ENCODE data around the gene CA5A.
"Not testable (repeated sequence)": the region's sequence is repeated elsewhere in the genome, so short reads cannot be mapped to it uniquely, and the experiment has no call there.

Gene CA5A

DNA sequence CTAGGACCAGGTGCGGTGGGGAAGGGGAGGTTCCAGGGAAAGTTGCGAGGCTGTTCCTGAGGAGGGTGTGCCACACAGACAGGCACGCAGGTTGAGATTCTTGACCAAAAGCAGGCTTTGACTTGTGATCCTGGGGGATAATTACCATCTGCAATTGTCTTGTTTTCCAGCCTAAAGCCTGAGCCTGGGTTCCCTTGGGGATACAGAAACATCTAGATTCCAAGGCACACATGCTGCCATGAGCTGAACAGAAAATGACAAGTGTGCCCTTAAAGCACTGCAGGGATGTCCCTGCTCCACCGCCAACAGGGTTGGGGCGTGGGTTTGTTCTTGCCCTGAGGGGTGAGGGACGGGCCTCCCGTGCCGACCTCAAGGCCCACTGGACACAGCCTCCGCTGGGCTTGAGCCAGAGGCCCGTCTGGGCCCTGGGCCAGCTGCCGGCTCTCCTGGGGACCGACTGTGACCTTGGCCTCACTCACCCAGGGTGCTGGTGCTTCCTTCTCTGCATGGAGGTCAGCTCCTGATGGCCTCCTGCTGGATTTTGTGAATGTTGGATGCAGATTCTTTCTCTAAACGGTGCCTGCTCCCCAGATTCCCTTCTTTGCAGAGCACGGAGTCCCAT lies 14.0 kb downstream of the CA5A start:
- DNase-seq, result no peak

DNA sequence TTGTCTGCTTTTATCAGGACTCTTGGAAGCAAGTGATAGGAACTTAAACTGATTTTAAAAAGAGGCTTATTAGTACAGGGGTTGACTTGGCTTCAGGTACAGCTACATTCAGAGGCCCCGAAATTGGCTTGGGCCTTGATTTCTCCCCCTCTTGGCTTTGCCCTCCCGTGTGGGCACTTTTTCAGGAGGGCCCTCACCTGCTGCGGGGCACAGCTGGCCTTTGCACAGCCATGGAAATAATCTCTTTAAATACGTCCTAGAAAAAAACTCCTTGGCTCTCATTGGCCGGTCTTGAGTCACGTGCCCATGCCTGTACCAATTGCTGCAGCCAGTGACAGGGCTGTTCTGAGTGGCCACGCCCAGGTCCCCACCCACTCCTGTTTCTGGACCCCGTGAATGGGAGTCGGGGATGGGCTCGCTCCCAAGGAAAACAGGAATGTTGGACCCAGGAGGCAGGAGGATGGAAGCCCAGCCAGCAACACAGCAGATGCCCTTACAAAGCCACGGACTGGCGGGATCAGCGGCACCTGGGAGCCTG lies 15.0 kb downstream of the CA5A start:
- DNase-seq, result no peak

DNA sequence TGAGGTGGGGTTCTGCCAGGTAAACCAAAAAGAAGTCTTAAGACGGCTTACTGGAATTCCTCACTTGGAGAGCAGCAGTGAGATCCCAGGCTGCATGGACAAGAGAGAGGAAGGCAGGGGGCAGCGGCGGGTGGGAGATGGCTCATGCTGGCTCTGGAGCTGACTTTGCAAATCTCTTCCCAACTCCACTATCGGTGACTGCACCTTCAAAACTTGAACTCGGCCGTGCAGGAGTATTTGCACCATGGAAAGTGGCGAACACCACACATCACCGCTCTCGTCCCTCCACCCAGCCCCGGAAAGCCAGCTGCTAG lies 16.7 kb downstream of the CA5A start:
- DNase-seq, result no peak

DNA sequence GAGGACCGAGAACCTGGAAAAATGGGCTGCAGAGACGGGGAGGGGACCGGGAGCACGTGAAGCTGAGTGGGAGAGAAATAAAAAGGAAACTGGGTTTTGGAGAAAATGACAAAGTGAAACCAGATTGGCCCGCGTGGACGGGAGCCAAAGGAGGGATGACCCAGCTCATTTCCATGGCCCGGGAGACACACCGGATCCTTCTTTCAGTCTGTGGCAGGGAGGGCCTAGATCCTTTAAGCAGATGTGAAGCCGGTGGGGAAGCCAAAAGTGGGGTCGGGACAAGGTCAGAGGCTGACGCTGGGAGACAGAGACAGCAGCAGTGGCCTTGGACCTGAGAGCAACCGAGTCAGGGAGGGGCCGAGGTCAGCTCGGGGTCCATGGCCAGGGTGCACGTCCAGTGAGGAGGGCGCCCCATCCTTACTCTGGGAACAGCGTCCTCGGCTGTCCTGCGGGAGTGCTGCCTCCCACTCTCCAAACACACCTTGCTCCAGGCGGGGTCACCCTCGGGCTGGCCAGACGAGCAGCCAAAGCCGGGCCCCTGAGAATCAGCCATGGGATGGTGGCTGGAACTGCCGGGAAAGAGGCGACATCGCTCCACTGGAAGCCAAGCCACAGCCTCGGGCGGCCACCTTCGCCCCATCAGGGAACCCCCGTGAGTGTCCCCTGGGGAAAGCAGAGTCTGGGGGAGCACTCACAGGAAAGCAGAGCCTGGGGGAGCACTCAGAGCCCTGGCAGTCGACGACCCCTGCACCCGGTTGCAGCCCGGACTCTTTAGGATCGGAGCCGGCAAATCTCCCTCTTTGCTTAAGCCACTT lies 17.3 kb downstream of the CA5A start:
- no peak for DNase-seq

DNA sequence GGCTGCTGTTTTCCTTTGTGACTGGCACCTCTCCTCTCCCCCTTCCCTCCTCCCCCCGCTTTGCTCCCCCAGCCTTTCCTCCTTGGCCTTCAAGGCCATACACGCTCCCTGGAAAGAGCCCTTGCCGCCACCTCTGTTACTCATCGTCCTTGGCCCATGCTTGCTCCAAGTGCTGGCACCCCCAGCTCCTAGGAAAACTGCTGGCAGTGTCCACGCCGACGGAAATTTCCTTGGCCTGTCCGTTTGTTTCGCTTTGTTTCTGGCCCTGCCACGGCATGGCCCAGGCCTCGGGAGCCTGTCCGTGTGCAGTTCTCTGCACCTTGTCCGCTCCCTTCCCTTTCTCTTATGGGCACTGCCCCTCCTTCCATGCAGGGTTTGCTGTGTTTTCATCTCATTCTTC lies 18.0 kb downstream of the CA5A start:
- DNase-seq, result no peak

DNA sequence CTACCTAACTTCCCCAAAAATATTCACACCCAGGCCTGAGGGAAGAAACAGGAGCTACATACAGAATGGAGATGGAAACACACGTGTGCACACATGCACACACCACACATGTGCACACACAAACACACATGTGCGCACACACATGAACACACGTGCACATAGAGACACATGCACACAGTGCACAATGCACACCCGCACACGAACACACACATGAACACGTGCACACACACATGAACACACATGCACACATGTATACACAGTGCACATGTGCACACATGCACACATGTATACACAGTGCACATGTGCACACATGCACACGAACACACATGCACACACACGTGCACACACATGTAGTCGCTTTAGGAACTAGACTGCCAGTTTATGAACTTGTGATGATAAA lies 18.8 kb downstream of the CA5A start:
- DNase-seq, result no peak

DNA sequence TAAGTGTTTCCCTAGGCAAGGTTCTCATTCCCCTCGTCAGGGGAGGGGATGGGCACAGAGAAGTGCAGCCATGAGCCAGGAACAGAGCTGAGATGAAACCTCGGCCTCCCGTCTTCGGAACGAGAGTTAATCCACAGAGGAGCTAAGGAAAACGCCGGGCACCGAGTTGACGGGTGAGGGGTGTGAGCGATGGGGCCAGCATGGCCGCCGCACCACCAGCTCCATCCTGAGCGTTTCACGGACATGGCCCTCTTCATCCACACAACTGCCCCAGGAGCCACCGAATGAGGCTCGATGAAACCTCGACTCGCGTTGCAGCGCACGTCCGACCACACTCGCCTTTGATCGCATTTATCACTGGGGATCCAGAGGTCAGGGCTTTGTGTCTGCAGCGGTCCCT lies 21.5 kb downstream of the CA5A start:
- DNase-seq, result no peak

DNA sequence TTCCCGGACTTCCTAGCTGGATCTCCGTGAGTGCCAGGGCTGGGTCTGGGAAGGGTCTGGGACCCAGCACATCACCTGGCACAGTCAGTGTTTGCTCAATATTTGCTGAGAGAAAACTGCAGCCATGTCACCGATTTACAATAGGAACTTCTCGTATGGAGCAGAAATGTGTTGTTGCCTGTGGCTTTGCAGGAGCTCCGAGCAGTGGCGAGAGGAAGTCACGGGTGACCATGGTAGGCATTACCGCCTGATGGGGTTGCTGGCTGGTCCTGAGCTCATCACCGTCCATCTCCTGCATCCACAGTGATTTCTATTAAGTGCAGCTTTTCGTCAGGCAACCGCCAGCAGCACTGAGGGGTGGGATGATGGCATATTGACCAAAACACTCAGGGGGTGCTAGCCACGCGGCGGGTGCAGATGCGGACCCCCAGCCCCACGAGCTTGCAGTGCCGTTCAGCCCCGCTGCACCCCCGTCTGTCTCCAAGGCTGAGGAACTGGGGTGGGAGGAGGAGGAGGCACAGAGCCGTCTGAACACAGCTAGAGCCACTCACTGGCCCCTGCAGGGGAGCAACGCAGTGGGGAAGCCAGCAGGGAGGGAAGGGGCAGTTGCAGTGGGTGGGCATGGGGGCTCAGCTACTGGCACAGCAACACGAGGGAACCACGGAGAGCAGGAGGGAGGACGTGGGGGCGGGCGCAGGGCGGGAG lies 22.2 kb downstream of the CA5A start:
- DNase-seq, result not testable (repeated sequence)

DNA sequence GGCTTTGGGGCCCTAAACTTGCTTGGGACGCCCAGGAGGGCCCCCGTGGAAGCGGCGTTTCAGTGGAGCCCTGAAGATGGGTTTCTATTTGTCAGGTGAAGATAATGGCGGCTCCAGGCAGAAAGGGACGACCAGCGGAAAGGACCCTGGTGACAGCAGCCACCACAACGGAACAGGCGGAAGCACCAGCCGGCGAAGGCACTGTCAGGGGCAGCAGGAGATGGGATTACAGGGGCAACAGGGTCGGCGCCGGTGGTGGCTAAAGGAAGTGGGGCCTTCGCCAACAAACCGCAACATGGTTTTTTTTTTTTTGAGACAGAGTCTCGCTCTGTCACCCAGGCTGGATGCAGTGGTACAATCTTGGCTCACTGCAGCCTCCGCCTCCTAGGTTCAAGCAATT lies 23.6 kb downstream of the CA5A start:
- DNase-seq, result not testable (repeated sequence)

DNA sequence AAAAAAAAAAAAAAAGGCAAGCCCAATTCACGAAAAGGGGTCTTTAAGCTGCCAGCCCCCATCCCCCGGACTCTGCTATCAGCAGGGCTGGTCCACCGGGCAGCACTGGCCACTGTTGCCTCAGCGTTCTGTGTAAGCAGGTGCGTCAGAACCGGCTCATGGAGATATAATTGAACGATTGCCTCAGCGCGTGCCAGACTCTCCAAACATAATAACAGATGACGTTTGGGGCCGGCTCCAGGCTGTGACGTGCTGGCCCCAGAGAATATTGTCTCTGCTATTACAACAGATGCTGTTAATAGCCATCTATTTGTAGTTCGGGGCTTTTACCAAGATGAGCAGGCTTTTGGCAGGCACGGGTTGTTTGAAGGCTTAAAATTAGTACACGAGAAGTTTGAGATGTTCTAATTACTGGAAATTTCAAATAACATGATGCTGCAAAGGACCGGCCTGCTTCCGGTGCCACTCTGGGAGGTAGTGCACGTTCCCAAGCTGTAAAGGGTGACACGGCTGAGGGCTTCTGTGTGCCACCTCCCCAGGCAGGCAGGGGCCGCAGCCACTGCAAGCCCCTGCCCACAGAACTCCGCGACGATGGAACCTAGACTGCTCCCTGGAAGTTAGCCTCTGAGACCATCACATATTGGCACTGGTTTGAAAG lies 25.1 kb downstream of the CA5A start:
- DNase-seq, result not testable (repeated sequence)

DNA sequence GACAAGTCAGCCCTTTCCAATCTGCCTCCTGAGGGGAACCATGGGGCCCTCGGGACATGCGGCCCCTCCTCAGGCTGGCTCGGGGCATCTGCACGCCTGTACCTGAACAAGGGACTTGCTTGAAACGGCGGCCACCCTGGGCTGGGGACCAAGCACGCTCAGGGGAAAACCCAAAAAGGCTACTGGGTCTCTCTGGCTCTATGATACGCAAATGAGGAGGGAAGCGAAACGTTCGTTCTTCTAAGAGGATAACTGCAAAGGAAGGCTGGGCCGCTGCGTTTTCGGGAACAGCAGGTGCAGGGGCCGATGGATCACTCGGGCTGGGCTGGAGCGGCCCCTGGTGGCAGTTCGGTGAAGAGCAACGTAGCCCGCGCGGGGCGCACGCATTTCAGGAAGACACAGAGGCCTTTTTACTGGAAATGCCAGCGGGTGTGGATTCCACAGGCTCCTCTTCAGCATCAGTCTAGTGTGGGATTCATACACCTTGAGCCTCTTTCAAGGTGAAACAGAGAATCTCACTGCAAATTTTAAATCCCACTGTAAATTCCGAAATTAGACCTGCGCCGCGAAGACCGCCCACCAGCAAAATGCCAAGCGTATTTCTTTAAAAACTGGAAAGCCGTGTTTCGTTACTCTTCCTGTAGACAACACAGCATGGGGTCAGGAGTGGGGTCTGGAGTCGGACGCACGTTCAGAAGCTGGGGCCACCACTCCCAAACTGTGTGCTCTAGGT lies 27.0 kb downstream of the CA5A start:
- peak; percentile 88 for DNase-seq

DNA sequence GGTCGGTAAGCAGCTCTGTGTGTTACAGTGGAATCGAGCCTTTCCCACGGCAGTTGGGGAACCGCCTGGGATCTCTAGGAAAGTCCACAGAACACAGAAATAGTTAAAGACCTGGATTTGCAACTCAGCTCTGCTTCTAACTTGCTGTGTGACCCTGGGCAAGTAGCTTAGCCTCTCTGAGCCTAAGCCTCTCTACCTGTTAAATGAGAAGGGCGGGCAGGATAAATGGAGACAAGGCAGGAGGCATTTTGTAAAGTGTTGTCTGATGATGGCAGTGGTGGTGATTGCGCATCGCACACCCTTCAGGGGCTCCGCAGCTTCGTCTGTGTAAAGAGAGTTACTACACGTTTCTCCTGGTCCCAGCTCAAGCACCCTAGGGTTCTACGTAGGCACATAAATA lies 28.2 kb downstream of the CA5A start:
- DNase-seq, result not testable (repeated sequence)

DNA sequence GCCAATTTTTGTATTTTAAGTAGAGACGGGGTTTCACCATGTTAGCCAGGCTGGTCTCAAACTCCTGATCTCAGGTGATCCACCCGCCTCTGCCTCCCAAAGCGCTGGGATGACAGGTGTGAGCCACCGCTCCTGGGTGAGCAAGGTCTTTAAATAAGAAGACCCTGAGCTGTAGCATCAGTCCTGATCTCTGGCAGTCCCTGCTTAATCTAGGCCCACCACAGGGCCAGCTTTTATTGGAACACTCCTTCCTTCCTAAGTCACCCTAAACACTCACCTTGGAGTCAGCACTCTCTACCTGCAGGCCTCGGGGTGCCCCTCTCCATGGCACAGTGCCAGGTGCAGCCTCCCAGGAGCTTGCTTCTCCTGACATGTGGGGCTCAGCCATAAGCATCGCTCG lies 30.8 kb downstream of the CA5A start:
- not testable (repeated sequence) for DNase-seq

DNA sequence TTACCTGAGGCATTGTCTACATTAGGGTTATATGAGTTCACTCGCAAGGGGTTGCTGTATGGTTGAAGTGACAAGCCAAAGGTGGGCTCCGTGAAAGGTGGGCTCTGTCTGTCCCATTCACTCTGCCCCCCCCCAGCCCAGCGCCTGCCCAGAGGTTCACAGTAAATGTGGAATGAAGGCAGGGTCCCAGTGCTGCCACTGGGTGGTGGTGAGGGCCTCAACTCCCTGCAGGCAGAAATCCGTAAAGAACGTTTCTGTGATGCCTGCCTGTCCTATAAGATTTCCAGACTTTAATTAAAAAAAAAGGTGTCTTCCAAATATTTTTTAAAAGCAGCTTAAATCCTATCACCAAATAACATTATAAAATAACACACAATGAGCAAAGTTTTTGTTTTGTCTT lies 31.4 kb downstream of the CA5A start:
- DNase-seq, result not testable (repeated sequence)

DNA sequence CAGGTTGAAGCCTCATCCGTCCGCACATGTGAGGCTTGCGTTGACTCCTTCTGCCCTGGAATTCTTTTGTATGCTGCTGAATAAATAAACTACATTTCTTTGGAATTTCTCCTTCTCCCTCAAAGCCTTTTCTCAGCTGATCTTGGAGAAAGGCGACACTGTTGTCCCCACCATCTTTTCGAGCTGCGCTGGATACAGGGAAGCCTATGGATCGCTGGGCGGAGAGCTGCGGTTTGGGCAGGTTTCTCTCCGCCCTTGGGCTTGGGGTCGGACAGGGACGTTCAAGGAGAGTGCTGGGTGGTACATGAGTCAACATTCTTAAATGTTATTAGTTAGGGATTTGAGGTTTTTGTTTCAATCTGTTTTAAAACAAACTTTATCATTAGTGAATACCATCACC lies 35.8 kb downstream of the CA5A start:
- not testable (repeated sequence) for DNase-seq

DNA sequence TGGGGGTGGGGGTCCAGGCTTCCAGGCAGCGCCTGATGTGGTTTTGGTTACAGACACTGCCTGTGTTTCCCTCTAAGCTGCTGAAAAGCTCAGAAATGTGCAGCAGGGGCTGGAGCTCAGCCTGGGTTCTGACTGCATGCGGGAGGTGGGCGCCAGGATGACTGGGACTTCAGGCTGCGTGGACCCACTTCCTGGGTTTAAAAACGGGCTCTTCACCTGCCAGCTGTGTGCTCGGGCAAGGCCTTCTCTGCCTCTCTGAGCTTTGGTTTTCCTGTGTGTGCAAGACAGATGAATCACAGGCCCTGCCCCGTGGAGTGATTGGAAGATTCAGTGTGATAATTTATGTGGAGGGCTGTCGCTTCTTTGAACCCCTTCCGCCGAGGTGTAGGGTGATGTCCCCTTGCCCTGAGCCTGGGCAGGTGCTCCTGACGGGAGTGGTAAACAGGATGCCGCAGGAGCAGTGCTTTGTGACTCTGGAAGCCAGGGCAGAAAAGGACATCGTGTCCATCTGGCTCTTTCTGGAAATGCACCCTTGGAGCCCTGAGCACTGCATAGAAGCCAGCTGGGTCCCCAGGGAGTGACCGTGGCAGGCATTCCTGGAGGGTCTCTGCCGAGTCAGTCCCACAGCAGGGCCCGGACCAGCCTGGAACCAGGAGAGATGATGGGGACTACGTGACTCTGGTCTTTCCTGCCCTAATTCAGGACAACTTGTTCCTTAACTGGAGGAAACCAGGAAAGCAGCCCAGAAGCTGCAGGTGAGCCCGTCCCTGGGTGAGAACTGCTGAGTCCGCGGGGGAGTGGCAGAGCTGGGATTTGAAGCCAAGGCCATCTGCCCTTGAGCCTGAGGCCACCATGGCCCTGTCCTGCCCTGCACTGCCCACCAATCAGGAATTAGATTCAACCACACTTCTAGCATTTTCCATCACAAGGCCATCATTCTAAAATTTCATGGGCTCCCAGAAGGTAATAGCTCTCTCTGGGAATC lies 38.5 kb downstream of the CA5A start:
- peak; percentile 44 for DNase-seq

DNA sequence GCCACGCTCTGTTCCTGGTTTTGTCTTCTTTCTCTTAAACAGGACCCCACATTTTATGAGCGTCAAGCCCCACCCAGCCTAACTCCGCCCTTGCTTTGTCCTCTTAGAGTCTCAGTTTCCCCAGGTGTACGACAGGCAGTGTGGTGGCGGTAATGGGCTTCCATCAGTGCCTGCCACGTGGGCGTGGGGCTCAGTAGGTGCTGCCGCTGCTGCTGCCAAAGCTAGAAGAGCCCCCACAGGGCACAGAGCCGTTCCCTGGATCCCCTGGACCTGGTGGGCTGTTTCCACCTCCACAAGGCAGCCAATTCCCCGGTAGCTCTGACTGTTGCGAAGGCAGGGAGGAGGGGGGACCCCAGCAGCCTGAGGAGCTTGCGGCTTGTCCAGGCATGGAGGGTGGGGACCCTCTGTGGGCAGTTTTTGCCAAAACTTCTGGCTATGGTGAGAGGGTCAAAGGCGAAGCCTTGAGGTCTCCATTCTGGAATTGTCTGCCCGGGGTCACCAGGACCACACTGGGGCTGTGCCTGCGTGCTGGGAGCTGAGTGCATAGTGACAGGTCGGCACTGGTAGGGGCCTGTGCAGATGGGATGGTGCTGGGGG lies 39.3 kb downstream of the CA5A start:
- DNase-seq, result not testable (repeated sequence)

DNA sequence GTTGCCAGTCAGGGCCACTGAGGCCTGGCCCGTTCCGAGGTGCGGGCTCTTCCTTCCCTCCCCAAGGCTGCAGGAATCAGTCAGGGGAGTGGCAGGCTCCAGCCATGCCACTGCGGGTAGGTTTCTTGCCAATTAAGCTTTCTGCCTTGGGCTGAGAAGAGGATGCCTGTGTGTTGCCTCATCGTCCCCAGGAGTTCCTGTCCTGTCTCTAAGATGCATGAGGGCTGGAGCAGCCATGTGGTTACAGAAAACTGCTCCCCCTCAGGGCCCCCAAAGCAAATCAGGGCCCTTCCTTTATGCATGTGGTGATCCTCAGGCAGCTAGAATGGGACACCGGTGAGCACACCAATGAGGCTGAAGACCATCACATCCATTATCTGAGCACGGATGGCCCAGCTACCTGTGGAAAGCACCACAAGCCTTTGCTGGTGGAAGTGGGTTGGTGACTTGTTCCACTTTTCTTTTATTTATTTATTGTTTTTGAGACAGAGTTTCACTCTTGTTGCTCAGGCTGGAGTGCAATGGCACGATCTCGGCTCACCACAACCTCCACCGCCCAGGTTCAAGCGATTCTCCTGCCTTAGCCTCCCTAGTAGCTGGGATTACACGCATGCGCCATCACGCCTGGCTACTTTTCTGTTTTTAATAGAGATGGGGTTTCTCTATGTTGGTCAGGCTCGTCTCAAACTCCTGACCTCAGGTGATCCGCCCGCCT lies 40.0 kb downstream of the CA5A start:
- DNase-seq, result not testable (repeated sequence)

DNA sequence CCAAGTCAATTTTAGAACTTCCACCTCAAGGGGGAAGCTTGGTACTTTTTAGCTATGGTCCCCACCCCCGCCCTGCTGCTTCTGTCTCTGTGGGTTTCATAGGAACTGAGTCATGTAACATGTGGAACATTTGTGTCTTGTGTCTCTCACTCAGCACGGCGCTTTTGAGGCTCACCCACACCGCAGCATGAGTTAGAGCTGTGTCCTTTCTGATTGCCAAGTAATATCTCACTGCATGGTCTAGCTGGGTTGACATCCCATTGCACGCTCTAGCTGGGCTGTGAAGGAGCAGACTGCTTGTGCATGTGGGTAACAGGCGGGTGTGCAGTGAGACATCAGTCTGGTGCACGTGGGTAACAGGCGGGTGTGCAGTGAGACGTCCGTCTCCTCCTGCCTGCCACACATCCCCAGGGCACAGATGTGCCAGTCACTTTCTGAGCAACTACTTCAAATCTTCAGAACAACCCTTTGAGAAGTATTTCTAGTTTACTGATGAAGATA lies 40.6 kb downstream of the CA5A start:
- DNase-seq, result peak; percentile 70

DNA sequence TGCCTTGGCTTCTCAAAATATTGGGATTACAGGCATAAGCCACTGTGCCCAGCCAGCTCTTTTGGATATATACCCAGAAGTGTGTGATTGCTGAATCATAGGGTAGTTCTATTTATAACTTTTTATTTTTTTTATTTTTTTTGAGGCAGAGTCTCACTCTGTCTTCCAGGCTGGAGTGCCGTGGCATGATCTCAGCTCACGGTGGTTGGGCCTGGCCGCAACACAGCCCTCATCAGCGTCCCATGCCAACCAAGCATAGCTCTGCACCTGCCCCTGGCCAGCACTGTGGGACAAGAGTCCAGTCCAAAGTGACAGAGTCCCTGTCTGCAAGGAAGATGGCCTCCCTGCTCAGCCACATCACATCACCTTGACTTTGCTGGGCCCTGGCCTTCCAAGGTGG lies 42.3 kb downstream of the CA5A start:
- DNase-seq, result not testable (repeated sequence)
